ENCODE data around the gene NPLOC4.

Gene NPLOC4

GRCh38 chr17:81529437-81529803 is 107.5 kb downstream of the NPLOC4 start:
- no peak for TF ChIP-seq CTCF (IDR thresholded peaks at IDR 0.05; ENCODE audit: insufficient read depth, low read length, poor library complexity, severe bottlenecking)
- H3K27me3 ChIP-seq (replicated peaks; ENCODE audit: control insufficient read depth, insufficient read depth, low read length) = no peaks in the 10 kb centered on the region
- no peak overlapping the region for H3K4me3 ChIP-seq (replicated peaks; ENCODE audit: low read depth, low read length)
- H3K36me3 ChIP-seq (ENCODE audit: control insufficient read depth, insufficient read depth, low read length) = no peaks in the 10 kb centered on the region
- DNase-seq (ENCODE audit: extremely low read depth, insufficient read length) = no peak

- no peak for TF ChIP-seq CTCF (IDR thresholded peaks at IDR 0.05; ENCODE audit: insufficient read depth, low read length, poor library complexity, severe bottlenecking)
- H3K4me3 ChIP-seq (replicated peaks; ENCODE audit: low read depth, low read length) = no peak overlapping the region
- no peak for DNase-seq (ENCODE audit: extremely low read depth, insufficient read length)
- no peaks in the 10 kb centered on the region for H3K36me3 ChIP-seq (ENCODE audit: control insufficient read depth, insufficient read depth, low read length)
- no peaks in the 10 kb centered on the region for H3K27me3 ChIP-seq (replicated peaks; ENCODE audit: control insufficient read depth, insufficient read depth, low read length)
Measured at GRCh38 chr17:81528651-81529436, 108.1 kb downstream of the NPLOC4 start.

GRCh38 chr17:81528384-81528650 is 108.6 kb downstream of the NPLOC4 start:
- Histone ChIP-seq H3K36me3 (ENCODE audit: control insufficient read depth, insufficient read depth, low read length) (no peaks in the 10 kb centered on the region), H3K4me3 (replicated peaks; ENCODE audit: low read depth, low read length) (no peak overlapping the region), H3K27me3 (replicated peaks; ENCODE audit: control insufficient read depth, insufficient read depth, low read length) (no peaks in the 10 kb centered on the region)
- TF ChIP-seq CTCF (IDR thresholded peaks at IDR 0.05; ENCODE audit: insufficient read depth, low read length, poor library complexity, severe bottlenecking) = no peak
- no peak for DNase-seq (ENCODE audit: extremely low read depth, insufficient read length)

- Histone ChIP-seq H3K36me3 (ENCODE audit: control insufficient read depth, insufficient read depth, low read length) (no peaks in the 10 kb centered on the region), H3K4me3 (replicated peaks; ENCODE audit: low read depth, low read length) (no peak within 1 kb of the TSS), H3K27me3 (replicated peaks; ENCODE audit: control insufficient read depth, insufficient read depth, low read length) (no peaks in the 10 kb centered on the region)
- TF ChIP-seq CTCF (IDR thresholded peaks at IDR 0.05; ENCODE audit: insufficient read depth, low read length, poor library complexity, severe bottlenecking) = no peak
- DNase-seq (ENCODE audit: extremely low read depth, insufficient read length) = no peak
Measured at GRCh38 chr17:81527591-81528383, 109.1 kb downstream of the NPLOC4 start, which contains the start of gene FSCN2. TSS of gene FSCN2 (plus strand) at chr17:81528377. CDS start at chr17:81528532, 155 bp downstream.

GRCh38 chr17:81526662-81527571 is 110.0 kb downstream of the NPLOC4 start:
- no peak overlapping the region for H3K4me3 ChIP-seq (replicated peaks; ENCODE audit: low read depth, low read length)
- no peaks in the 10 kb centered on the region for H3K27me3 ChIP-seq (replicated peaks; ENCODE audit: control insufficient read depth, insufficient read depth, low read length)
- no peak for TF ChIP-seq CTCF (IDR thresholded peaks at IDR 0.05; ENCODE audit: insufficient read depth, low read length, poor library complexity, severe bottlenecking)
- H3K36me3 ChIP-seq (ENCODE audit: control insufficient read depth, insufficient read depth, low read length) = no peaks in the 10 kb centered on the region
- DNase-seq (ENCODE audit: extremely low read depth, insufficient read length) = no peak

Data from GM06990 (cell line).